Karpas-422 (cell line): ENCODE data around the gene FZR1. TPM values are rescaled to one million over a fixed set of nuclear protein-coding genes. Genes with fewer than 3 reads are reported as not detected.
A peak's percentile ranks its signal among the peaks of the same experiment; 100 is the strongest.

ENCODE experiments used
- DNase-seq: peaks from one replicate; pipeline ENCODE4 v3.0.0-alpha.2; 2015
- H2AFZ ChIP-seq: fragments of 200-600 bp; sonication (generic); 2 replicates; pipeline ENCODE4 v1.6.1; 2014; ENCODE audit warnings: antibody characterized with exemption, low read length, mixed read lengths
- H3K27ac ChIP-seq: fragments of 200-600 bp; sonication (generic); 2 replicates; pipeline ENCODE4 v1.5.1; 2014; ENCODE audit warnings: mild to moderate bottlenecking, low read length, moderate library complexity
- H3K27me3 ChIP-seq: fragments of 200-600 bp; sonication (generic); 2 replicates; pipeline ENCODE4 v1.6.1; 2014; ENCODE audit warnings: low read length, mixed read lengths
- H3K36me3 ChIP-seq: fragments of 200-600 bp; sonication (generic); 2 replicates; pipeline ENCODE4 v1.6.1; 2014; ENCODE audit warnings: low read length, mixed read lengths; ENCODE audit not compliant: insufficient read depth
- H3K4me1 ChIP-seq: fragments of 200-600 bp; sonication (generic); 2 replicates; pipeline ENCODE4 v1.6.1; 2014; ENCODE audit warnings: mild to moderate bottlenecking, low read length, mixed read lengths
- H3K4me2 ChIP-seq: fragments of 200-600 bp; sonication (generic); 2 replicates; pipeline ENCODE4 v1.6.1; 2014; ENCODE audit warnings: low read length, low read depth, mild to moderate bottlenecking; ENCODE audit not compliant: poor library complexity, severe bottlenecking
- H3K4me3 ChIP-seq: fragments of 200-600 bp; sonication (generic); 2 replicates; pipeline ENCODE4 v1.5.1; 2014; ENCODE audit warnings: mild to moderate bottlenecking, antibody characterized with exemption, low read length, mixed read lengths
- H3K79me2 ChIP-seq: fragments of 200-600 bp; sonication (generic); 2 replicates; pipeline ENCODE4 v1.6.1; 2014; ENCODE audit warnings: mild to moderate bottlenecking, low read length, mixed read lengths
- H3K9ac ChIP-seq: fragments of 200-600 bp; sonication (generic); 2 replicates; pipeline ENCODE4 v1.6.0; 2014; ENCODE audit warnings: low read length
- H3K9me2 ChIP-seq: fragments of 200-600 bp; sonication (generic), shearing (Covaris generic); replicated peaks from 2 replicates; pipeline ENCODE4 v1.6.0; 2014; ENCODE audit warnings: mild to moderate bottlenecking, low read length, moderate library complexity; ENCODE audit not compliant: insufficient read depth
- H3K9me3 ChIP-seq: fragments of 300-700, 200-600 bp; sonication (generic); 2 replicates; pipeline ENCODE4 v1.6.1; 2014; ENCODE audit warnings: low read length, mixed read lengths
- H4K20me1 ChIP-seq: fragments of 200-600 bp; sonication (generic); 2 replicates; pipeline ENCODE4 v1.6.1; 2014; ENCODE audit warnings: mild to moderate bottlenecking, antibody characterized with exemption, low read length, low read depth; ENCODE audit not compliant: insufficient read depth
- total RNA-seq: library from RNA; depleted of rRNA; stranded (reverse); fragments of >200 nt; shearing (Covaris generic); gene quantifications from 2 replicates; pipeline ENCODE4 v1.2.3, GENCODE V29; 2014; ENCODE audit warnings: low replicate concordance

Gene FZR1
- total RNA-seq, 1 experiment from 2014 or later, result 22.8 TPM

- peaks cover 52% of the 10 kb centered on the region for H3K4me1 ChIP-seq
These were observed 48.4 kb downstream of the FZR1 start for GRCh38 chr19:3554254-3555083.

GRCh38 chr19:3555653-3556422, 49.7 kb downstream of the FZR1 start:
- Histone ChIP-seq H3K4me3 (peak overlapping the region; percentile 85; the same call in 1 of the 2 replicates), H4K20me1 (peaks cover 15% of the 10 kb centered on the region; the same call in 1 of the 2 replicates), H3K9me2 (no peaks in the 10 kb centered on the region), H3K36me3 (no peaks in the 10 kb centered on the region), H3K79me2 (peaks cover 46% of the 10 kb centered on the region), H2AFZ (no peak overlapping the region), H3K9ac (peak overlapping the region; percentile 81), H3K4me2 (peak overlapping the region; percentile 98), H3K27me3 (no peaks in the 10 kb centered on the region), H3K9me3 (no peaks in the 10 kb centered on the region), H3K27ac (no peak overlapping the region), H3K4me1 (peaks cover 52% of the 10 kb centered on the region)
- no peak for DNase-seq

More at GRCh38 chr19:3554254-3555083, 48.4 kb downstream of the FZR1 start:
- DNase-seq, result no peak
- Histone ChIP-seq H3K9ac (peak overlapping the region; percentile 35), H3K27me3 (no peaks in the 10 kb centered on the region), H3K27ac (peak overlapping the region; percentile 36), H2AFZ (no peak overlapping the region), H4K20me1 (peaks cover 15% of the 10 kb centered on the region; the same call in 1 of the 2 replicates), H3K36me3 (no peaks in the 10 kb centered on the region), H3K79me2 (peaks cover 46% of the 10 kb centered on the region), H3K9me2 (no peaks in the 10 kb centered on the region), H3K4me2 (peak overlapping the region; percentile 53), H3K9me3 (no peaks in the 10 kb centered on the region), H3K4me3 (peak overlapping the region; percentile 36; the same call in 1 of the 2 replicates)

GRCh38 chr19:3556423-3556977, 50.4 kb downstream of the FZR1 start:
- DNase-seq, result no peak
- Histone ChIP-seq H3K27ac (peak overlapping the region; percentile 20; the same call in 1 of the 2 replicates), H3K4me1 (peaks cover 52% of the 10 kb centered on the region), H3K9me2 (no peaks in the 10 kb centered on the region), H2AFZ (no peak overlapping the region), H3K9me3 (no peaks in the 10 kb centered on the region), H3K4me2 (peak overlapping the region; percentile 98), H4K20me1 (peaks cover 15% of the 10 kb centered on the region; the same call in 1 of the 2 replicates), H3K79me2 (peaks cover 46% of the 10 kb centered on the region), H3K27me3 (no peaks in the 10 kb centered on the region), H3K4me3 (peak overlapping the region; percentile 85), H3K9ac (peak overlapping the region; percentile 81), H3K36me3 (no peaks in the 10 kb centered on the region)

- Histone ChIP-seq H3K27me3 (no peaks in the 10 kb centered on the region), H4K20me1 (peaks cover 15% of the 10 kb centered on the region; the same call in 1 of the 2 replicates), H3K27ac (peak overlapping the region; percentile 20; the same call in 1 of the 2 replicates), H3K79me2 (peaks cover 41% of the 10 kb centered on the region), H3K4me3 (peak overlapping the region; percentile 85), H3K9me3 (no peaks in the 10 kb centered on the region), H3K9ac (peak overlapping the region; percentile 81), H2AFZ (no peak overlapping the region), H3K9me2 (no peaks in the 10 kb centered on the region), H3K4me2 (peak overlapping the region; percentile 98), H3K36me3 (no peaks in the 10 kb centered on the region), H3K4me1 (peaks cover 52% of the 10 kb centered on the region)
- peak; percentile 70 for DNase-seq
These were observed 50.9 kb downstream of the FZR1 start for GRCh38 chr19:3556978-3557460.

- Histone ChIP-seq H4K20me1 (peaks cover 15% of the 10 kb centered on the region; the same call in 1 of the 2 replicates), H3K4me3 (peak within 1 kb of the TSS; percentile 85), H3K27me3 (no peaks in the 10 kb centered on the region), H3K27ac (peak within 1 kb of the TSS; percentile 41; the same call in 1 of the 2 replicates), H3K79me2 (peaks cover 38% of the 10 kb centered on the region), H3K36me3 (no peaks in the 10 kb centered on the region), H3K4me1 (peaks cover 49% of the 10 kb centered on the region), H2AFZ (peak within 1 kb of the TSS; percentile 94), H3K9me3 (no peaks in the 10 kb centered on the region), H3K4me2 (peak within 1 kb of the TSS; percentile 98), H3K9me2 (no peaks in the 10 kb centered on the region), H3K9ac (peak within 1 kb of the TSS; percentile 81)
- peak; percentile 98 for DNase-seq
These were observed 51.5 kb downstream of the FZR1 start, which contains the start of gene MFSD12 for GRCh38 chr19:3557461-3558248. TSS of gene MFSD12 (minus strand) at chr19:3557586. CDS start at chr19:3557403, 183 bp downstream.

- no peak overlapping the region for H3K9ac ChIP-seq
- H3K4me1 ChIP-seq, result no peaks in the 10 kb centered on the region
- no peaks in the 10 kb centered on the region for H3K79me2 ChIP-seq
- no peaks in the 10 kb centered on the region for H4K20me1 ChIP-seq
- H3K4me3 ChIP-seq, result no peak overlapping the region
- H3K4me2 ChIP-seq, result no peak overlapping the region
- no peak overlapping the region for H2AFZ ChIP-seq
- H3K27ac ChIP-seq, result no peak overlapping the region
- no peaks in the 10 kb centered on the region for H3K9me2 ChIP-seq
- no peak for DNase-seq
- H3K27me3 ChIP-seq, result no peaks in the 10 kb centered on the region
- H3K36me3 ChIP-seq, result no peaks in the 10 kb centered on the region
- H3K9me3 ChIP-seq, result no peaks in the 10 kb centered on the region
These were observed 57.8 kb downstream of the FZR1 start for GRCh38 chr19:3563709-3564524.

- DNase-seq, result no peak
- Histone ChIP-seq H3K36me3 (no peaks in the 10 kb centered on the region), H3K9ac (no peak overlapping the region), H3K9me3 (no peaks in the 10 kb centered on the region), H3K4me1 (peaks cover 3% of the 10 kb centered on the region; the same call in 1 of the 2 replicates), H3K9me2 (no peaks in the 10 kb centered on the region), H3K4me3 (no peak overlapping the region), H2AFZ (no peak overlapping the region), H3K79me2 (no peaks in the 10 kb centered on the region), H4K20me1 (no peaks in the 10 kb centered on the region), H3K27me3 (no peaks in the 10 kb centered on the region), H3K4me2 (no peak overlapping the region), H3K27ac (no peak overlapping the region)
These were observed 59.0 kb downstream of the FZR1 start for GRCh38 chr19:3565139-3565538.
